ENCODE measurements around the gene TRUB2. TPM values are rescaled to one million over a fixed set of nuclear protein-coding genes. Genes with fewer than 3 reads are reported as not detected.

TRUB2 gene
- total RNA-seq, 1 donor from 2014 or later, result 16.2 TPM

DNA sequence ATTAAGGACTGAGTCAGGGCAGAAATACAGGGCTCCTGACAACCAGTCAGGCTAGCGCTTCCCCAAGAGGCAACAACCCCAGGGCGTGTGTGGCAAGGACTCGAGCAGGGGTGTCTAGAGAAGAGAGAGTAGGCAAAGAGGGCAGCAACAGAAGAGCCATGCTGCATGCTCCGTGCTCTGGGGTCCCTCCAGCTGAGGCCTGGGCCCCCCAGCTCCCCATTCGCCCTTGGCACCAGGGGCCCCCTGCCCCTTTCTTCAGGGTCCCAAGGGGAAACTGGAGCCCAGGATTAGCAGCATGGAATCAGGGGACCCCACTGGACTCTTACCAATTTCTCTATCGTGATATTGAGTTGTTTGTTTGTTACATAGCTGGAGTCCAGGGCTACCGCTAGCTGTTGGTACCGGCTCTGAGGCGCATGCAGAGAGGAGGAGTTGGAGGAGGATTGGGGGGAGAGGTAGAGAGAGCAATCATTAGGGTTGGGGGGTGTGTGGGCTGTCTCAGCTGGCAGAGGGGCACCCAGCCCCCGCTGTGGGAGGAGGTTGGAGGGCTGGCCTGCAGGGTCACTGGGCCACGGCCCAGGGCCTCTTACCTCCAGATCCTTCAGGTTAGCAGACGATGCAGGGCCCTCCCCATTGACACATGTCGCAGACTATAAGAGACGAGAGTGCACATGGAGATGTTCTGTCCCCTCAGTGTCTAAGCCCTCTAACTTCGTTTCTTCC lies 55.2 kb downstream of the TRUB2 start:
- no peak for DNase-seq

- DNase-seq, result no peak
These were observed 56.8 kb downstream of the TRUB2 start for GRCh38 chr9:128265348-128265847.

DNA sequence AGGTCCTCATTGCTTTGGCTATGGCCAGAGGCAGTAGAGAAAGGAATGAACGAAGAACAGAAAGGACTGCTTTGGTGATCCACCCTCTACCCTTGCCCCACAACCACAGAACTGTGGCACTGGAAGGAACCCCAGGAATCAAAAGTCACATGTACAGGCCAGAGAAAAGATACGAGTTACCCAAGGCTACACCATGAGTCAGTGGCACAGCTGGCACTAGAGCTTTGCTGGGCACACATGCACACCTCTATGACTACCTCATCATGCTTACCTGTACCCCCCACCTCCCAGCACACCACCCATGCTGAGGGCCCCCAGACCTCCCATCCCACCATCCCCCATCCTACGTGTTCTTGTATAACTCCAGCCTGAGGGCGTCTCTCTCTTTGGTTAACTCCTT lies 59.6 kb downstream of the TRUB2 start:
- no peak for DNase-seq

GRCh38 chr9:128260340-128260739 lies 61.9 kb downstream of the TRUB2 start:
- DNase-seq, result no peak

DNA sequence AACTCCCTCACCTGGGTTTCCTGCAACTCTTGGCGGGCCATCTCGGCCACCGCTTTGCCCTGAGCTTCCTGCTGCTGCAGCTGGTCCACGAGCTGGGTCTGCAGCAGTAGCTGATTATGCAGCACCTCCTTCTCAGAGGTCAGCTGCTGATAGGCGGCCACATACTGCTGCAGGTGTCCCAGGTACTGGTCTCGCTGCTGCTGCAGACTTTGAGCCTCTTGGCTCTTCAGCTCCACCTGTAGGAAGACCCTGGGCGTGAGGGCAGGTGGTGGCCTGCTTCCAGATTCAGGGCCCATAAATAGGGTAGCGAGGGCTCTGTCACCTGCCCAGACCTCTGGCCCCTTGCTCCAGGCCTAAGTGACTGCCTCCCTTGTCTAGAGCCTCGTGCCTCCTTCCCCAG lies 63.1 kb downstream of the TRUB2 start:
- no peak for DNase-seq

GRCh38 chr9:128258326-128258725 lies 63.9 kb downstream of the TRUB2 start:
- no peak for DNase-seq

- no peak for DNase-seq
These were observed 64.3 kb downstream of the TRUB2 start for GRCh38 chr9:128257907-128258306.

GRCh38 chr9:128257086-128257825 lies 65.0 kb downstream of the TRUB2 start:
- DNase-seq, result no peak

Other genes with a start within 250 kb of the TRUB2 start
- gene PTGES2, start 194.7 kb downstream of the TRUB2 start, total RNA-seq, result 52.8 and 87.3 TPM in 2 replicates
- 0.14 TPM in 1 of 2 replicates, not detected in the other for gene LCN2, start 173.0 kb downstream of the TRUB2 start, total RNA-seq
- gene BBLN, start 162.2 kb downstream of the TRUB2 start, total RNA-seq, result 47.4 and 77.1 TPM in 2 replicates
- 16.7 and 37.9 TPM in 2 replicates for gene CIZ1, start 130.9 kb downstream of the TRUB2 start, total RNA-seq
- gene DNM1, start 119.1 kb downstream of the TRUB2 start, total RNA-seq, result 0.17 and 0.33 TPM in 2 replicates
- 68.6 and 76.2 TPM in 2 replicates for gene GOLGA2, start 46.4 kb downstream of the TRUB2 start, total RNA-seq
- gene SWI5, start 46.2 kb downstream of the TRUB2 start, total RNA-seq, result 26.9 and 29.1 TPM in 2 replicates
- 29.2 and 35.6 TPM in 2 replicates for gene COQ4, start 392 bp upstream of the TRUB2 start, total RNA-seq
- 34.5 and 38.8 TPM in 2 replicates for gene SLC27A4, start 18.1 kb upstream of the TRUB2 start, total RNA-seq
- gene URM1, start 48.9 kb upstream of the TRUB2 start, total RNA-seq, result 64.8 and 97.7 TPM in 2 replicates
- gene CERCAM, start 98.4 kb upstream of the TRUB2 start, total RNA-seq, result 25.4 and 32.9 TPM in 2 replicates
- gene ODF2, start 133.6 kb upstream of the TRUB2 start, total RNA-seq, result 44.2 and 55.7 TPM in 2 replicates
- 19.4 and 34.2 TPM in 2 replicates for gene GLE1, start 182.3 kb upstream of the TRUB2 start, total RNA-seq
- 505 and 734 TPM in 2 replicates for gene SPTAN1, start 230.1 kb upstream of the TRUB2 start, total RNA-seq